ENCODE measurements around the gene SBF2. TPM values are rescaled to one million over a fixed set of nuclear protein-coding genes. Genes with fewer than 3 reads are reported as not detected.
"Not testable (repeated sequence)": the region's sequence is repeated elsewhere in the genome, so short reads cannot be mapped to it uniquely, and the experiment has no call there.

SBF2 gene
- total RNA-seq, 1 experiment from 2014 or later, result 30.2 TPM

DNA sequence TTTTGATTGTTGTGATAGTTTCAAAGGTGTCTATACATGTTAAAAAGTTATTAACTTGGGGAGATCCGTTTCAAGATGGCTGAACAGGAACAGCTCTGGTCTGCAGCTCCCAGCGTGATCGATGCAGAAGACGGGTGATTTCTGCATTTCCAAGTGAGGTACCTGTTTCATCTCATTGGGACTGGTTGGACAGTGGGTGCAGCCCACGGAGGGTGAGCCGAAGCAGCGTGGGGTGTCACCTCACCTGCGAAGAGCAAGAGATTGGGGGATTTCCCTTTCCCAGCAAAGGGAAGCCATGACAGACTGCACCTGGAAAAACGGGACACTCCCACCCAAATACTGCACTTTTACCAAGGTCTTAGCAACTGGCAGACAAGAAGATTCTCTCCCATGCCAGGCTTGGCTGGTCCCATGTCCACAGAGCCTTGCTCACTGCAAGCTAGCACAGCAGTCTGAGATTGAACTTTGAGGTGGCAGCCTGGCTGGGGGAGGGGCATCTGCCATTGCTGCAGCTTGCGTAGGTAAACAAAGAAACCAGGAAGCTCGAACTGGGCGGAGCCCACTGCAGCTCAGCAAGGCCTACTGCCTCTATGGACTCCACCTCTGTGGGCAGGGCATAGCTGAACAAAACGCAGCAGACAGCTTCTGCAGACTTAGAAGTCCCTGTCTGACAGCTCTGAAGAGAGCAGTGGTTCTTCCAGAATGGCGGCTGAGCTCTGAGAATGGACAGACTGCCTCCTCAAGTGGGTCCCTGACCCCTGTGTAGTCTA lies 363.3 kb downstream of the SBF2 start:
- not testable (repeated sequence) for H4K20me1 ChIP-seq (ENCODE audit: control insufficient read depth, insufficient read depth, insufficient read length); H3K79me2 ChIP-seq (ENCODE audit: insufficient read depth, low read length); H3K18ac ChIP-seq (ENCODE audit: insufficient read length, low read depth, low read length)

More for the DNA sequence above, 363.3 kb downstream of the SBF2 start:
- H3K4ac ChIP-seq (ENCODE audit: low read depth, low read length); H3K23ac ChIP-seq (ENCODE audit: insufficient read length, low read depth, low read length); H2BK5ac ChIP-seq (ENCODE audit: insufficient read length, low read length); H3K14ac ChIP-seq (ENCODE audit: insufficient read depth, low read length); H2BK12ac ChIP-seq (ENCODE audit: insufficient read length, low read depth, low read length); H3K56ac ChIP-seq (ENCODE audit: insufficient read length, low read depth, low read length); H3K27me3 Mint-ChIP-seq (ENCODE audit: low read depth); H3K79me1 ChIP-seq (ENCODE audit: insufficient read depth, low read depth, low read length, poor library complexity, severe bottlenecking); H3K27ac ChIP-seq (ENCODE audit: insufficient read length, low read depth, low read length); H3K27me3 ChIP-seq (ENCODE audit: insufficient read depth, low read length); H3K23me2 ChIP-seq (ENCODE audit: insufficient read length, low read depth, low read length, poor library complexity, severe bottlenecking); H3K9me3 ChIP-seq (ENCODE audit: control insufficient read depth, low read depth, low read length); H3K4me2 ChIP-seq (ENCODE audit: insufficient read depth, insufficient read length, low read length); H2AK5ac ChIP-seq (ENCODE audit: insufficient read length, low read length); H3T11ph ChIP-seq (ENCODE audit: low read length); H3K9ac ChIP-seq (ENCODE audit: extremely low read depth, insufficient read length, low read length); H2BK120ac ChIP-seq (ENCODE audit: low read depth, low read length, poor library complexity, severe bottlenecking); H2AFZ ChIP-seq (ENCODE audit: low read length); H3K4me3 Mint-ChIP-seq; H2BK20ac ChIP-seq (ENCODE audit: low read depth, low read length, poor library complexity, severe bottlenecking); H4K91ac ChIP-seq (ENCODE audit: insufficient read length, low read depth, low read length); H2BK15ac ChIP-seq (ENCODE audit: low read depth, low read length); H3K4me1 ChIP-seq (ENCODE audit: insufficient read depth, low read length); H4K8ac ChIP-seq (replicated peaks; ENCODE audit: insufficient read length, low read depth, low read length); H4K5ac ChIP-seq (ENCODE audit: insufficient read length, low read depth, low read length): not testable (repeated sequence)
- H3K36me3 Mint-ChIP-seq (ENCODE audit: insufficient read depth in 1 of 3, low read depth in 3 of 3), result peaks cover 31 to 33% (median 33%) of the 10 kb centered on the region in 3 experiments
- peaks cover 16 to 21% of the 10 kb centered on the region in 2 experiments; a peak in 4 of 5 replicates for H3K9me3 Mint-ChIP-seq
- DNase-seq, result peak; percentile 35
- 0 out of 7 replicates have a peak overlapping the region, but pooled peaks of 1 of the 3 experiments have one; percentile 49 for H3K27ac Mint-ChIP-seq
- peaks cover 13 to 17% of the 10 kb centered on the region in 2 experiments for H3K4me1 Mint-ChIP-seq
- no CpG with 5 or more reads among the region's 14 CpGs for WGBS (ENCODE audit: extremely low coverage, insufficient read length, low lambda C conversion rate)

All from H9 (cell line).